B cell (primary cell): ENCODE results near the gene TTC28. TPM values are rescaled to one million over a fixed set of nuclear protein-coding genes. Genes with fewer than 3 reads are reported as not detected.

Experiments
- ATAC-seq: fragments of 200-7000 bp; cut with Tn5 transposase; one replicate; pipeline ENCODE4 v1.10.0; 2021; ENCODE audit warnings: low read depth, mild to moderate bottlenecking, moderate number of reproducible peaks, moderate library complexity
- CTCF ChIA-PET: fragments of 350-600 bp; sonication (Branson Sonifier 250); formaldehyde crosslinking; loops from one replicate; lab custom pipeline; 2021; ENCODE audit warnings: antibody characterized with exemption, inconsistent platforms; lab: Charles Lee
- POLR2A ChIA-PET: fragments of 350-600 bp; sonication (Branson Sonifier 250); formaldehyde crosslinking; loops from one replicate; lab custom pipeline; 2021; ENCODE audit warnings: antibody characterized with exemption; lab: Charles Lee
- DNase-seq: peaks from one replicate; pipeline ENCODE4 v3.0.0; 2013
- H2AFZ ChIP-seq: 2 replicates; pipeline ENCODE4 v1.6.1; 2012; ENCODE audit warnings: mild to moderate bottlenecking, low read depth, low read length; ENCODE audit not compliant: insufficient read depth, poor library complexity, severe bottlenecking
- H3K27ac ChIP-seq, 2 donors: 1 replicate in 1 of 2; 2 replicates in 1 of 2; pipeline ENCODE4 v1.5.1; 2012 to 2013; ENCODE audit warnings: low read length in 2 of 2, mild to moderate bottlenecking in 2 of 2, moderate library complexity in 1 of 2
- H3K27me3 ChIP-seq, 4 experiments: fragments of 200-600 bp in 1 of 4; sonication (generic) in 1 of 4; replicated peaks in 1 of 4; 1 replicate in 2 of 4; 2 replicates in 2 of 4; pipeline versions ENCODE4 v1.6.1 to v1.7.0; 2013 to 2016; ENCODE audit warnings: low read length in 3 of 4, mild to moderate bottlenecking in 2 of 4, mixed read lengths in 1 of 4, moderate library complexity in 1 of 4; ENCODE audit not compliant: insufficient read depth in 4 of 4, control insufficient read depth in 3 of 4; ENCODE audit errors: control extremely low read depth in 1 of 4
- H3K36me3 ChIP-seq, 2 experiments: replicated peaks in 1 of 2; 1 replicate in 1 of 2; 2 replicates in 1 of 2; pipeline versions ENCODE4 v1.6.1 to v1.7.1; 2013; ENCODE audit warnings: low read length in 1 of 2; ENCODE audit not compliant: insufficient read depth in 2 of 2, control insufficient read depth in 1 of 2; ENCODE audit errors: control extremely low read depth in 1 of 2, extremely low read depth in 1 of 2
- H3K4me1 ChIP-seq, 2 donors: fragments of 200-600 bp in 1 of 2; sonication (generic) in 1 of 2; 1 replicate in 1 of 2; 2 replicates in 1 of 2; pipeline versions ENCODE4 v1.5.1 to v1.6.1; 2013 to 2017; ENCODE audit warnings: low read length in 2 of 2; ENCODE audit not compliant: control insufficient read depth in 2 of 2, insufficient read depth in 2 of 2
- H3K4me2 ChIP-seq: replicated peaks from 2 replicates; pipeline ENCODE3; 2012; ENCODE audit warnings: mild to moderate bottlenecking, low read depth, low read length; ENCODE audit not compliant: poor library complexity, severe bottlenecking
- H3K4me3 ChIP-seq, 5 experiments: fragments of 200-600 bp in 1 of 5; sonication (generic) in 1 of 5; 1 replicate in 3 of 5; 2 replicates in 2 of 5; pipeline versions ENCODE4 v1.5.1 to v1.7.0; 2011 to 2016; ENCODE audit warnings: low read length in 4 of 5, mild to moderate bottlenecking in 4 of 5, low read depth in 2 of 5, control low read depth in 1 of 5, moderate library complexity in 1 of 5; ENCODE audit not compliant: insufficient read depth in 1 of 5; ENCODE audit errors: control extremely low read depth in 1 of 5, extremely low read depth in 1 of 5
- H3K79me2 ChIP-seq: fragments of 200-600 bp; sonication (generic); one replicate; pipeline ENCODE4 v1.6.0; 2016; ENCODE audit warnings: low read length; ENCODE audit not compliant: control insufficient read depth, insufficient read depth
- H3K9ac ChIP-seq: fragments of 200-600 bp; sonication (generic); 2 replicates; pipeline ENCODE4 v1.6.1; 2017; ENCODE audit warnings: mild to moderate bottlenecking, low read length, moderate library complexity
- H3K9me3 ChIP-seq, 3 donors: one replicate each; pipeline versions ENCODE4 v1.6.1 to v1.7.1; 2013; ENCODE audit warnings: low read length in 2 of 3; ENCODE audit not compliant: control insufficient read depth in 2 of 3, insufficient read depth in 1 of 3; ENCODE audit errors: control extremely low read depth in 1 of 3
- H4K20me1 ChIP-seq: 2 replicates; pipeline ENCODE4 v1.6.0; 2012; ENCODE audit warnings: mild to moderate bottlenecking, low read length; ENCODE audit not compliant: insufficient read depth, control insufficient read depth, poor library complexity, severe bottlenecking
- H3K27ac Mint-ChIP-seq: one replicate; pipeline ENCODE4 v1.8.0; 2021; ENCODE audit warnings: mixed read lengths
- H3K27me3 Mint-ChIP-seq: one replicate; pipeline ENCODE4 v1.8.0; 2021; ENCODE audit warnings: mixed read lengths
- H3K4me1 Mint-ChIP-seq: one replicate; pipeline ENCODE4 v1.8.0; 2021; ENCODE audit warnings: mixed read lengths
- H3K4me3 Mint-ChIP-seq: one replicate; pipeline ENCODE4 v1.8.0; 2021; ENCODE audit warnings: mixed read lengths
- H3K9me3 Mint-ChIP-seq: one replicate; pipeline ENCODE4 v1.8.0; 2022; ENCODE audit warnings: mixed read lengths; ENCODE audit not compliant: insufficient read depth
- EZH2 ChIP-seq: IDR thresholded peaks from 2 replicates; pipeline ENCODE4 v1.6.1; 2012; ENCODE audit warnings: borderline replicate concordance, low read depth, mild to moderate bottlenecking, moderate library complexity, low read length; ENCODE audit not compliant: insufficient read depth, poor library complexity, severe bottlenecking
- WGBS: methylation state at CpG from one replicate; pipeline ENCODE4 v1.1.5; 2013; ENCODE audit warnings: missing lambda C conversion rate; ENCODE audit not compliant: insufficient coverage; 5-methylcytosine and 5-hydroxymethylcytosine counted together
- intact Hi-C: fragments of 100-400 bp; cut with micrococcal nuclease; formaldehyde crosslinking; loops from one replicate; pipeline ENCODE4 v1.10.0; 2022
- polyA plus RNA-seq: library from polyadenylated mRNA; depleted of rRNA; stranded (reverse); fragments of >200 nt; gene quantifications from 2 replicates; pipeline ENCODE4 v1.2.3, GENCODE V29; 2012
- total RNA-seq, 2 donors: library from RNA; stranded (reverse); fragments of 120-200 nt in 1 of 2; gene quantifications; 1 replicate in 1 of 2; 2 replicates in 1 of 2; pipeline versions ENCODE4 v1.2.3 to v1.2.4, GENCODE V29; 2013 to 2022
- TF ChIP-seq, protein P1 (sequence below): fragments of 200-600 bp; IDR thresholded peaks from one replicate; pipeline ENCODE4 v1.8.0; 2022; ENCODE audit warnings: antibody characterized with exemption, mild to moderate bottlenecking

The TTC28 gene
- total and polyA plus RNA-seq, 2 donors (not counting 1 experiment from before 2014, with no cell fraction given), result 4.5 to 7.3 TPM

DNA sequence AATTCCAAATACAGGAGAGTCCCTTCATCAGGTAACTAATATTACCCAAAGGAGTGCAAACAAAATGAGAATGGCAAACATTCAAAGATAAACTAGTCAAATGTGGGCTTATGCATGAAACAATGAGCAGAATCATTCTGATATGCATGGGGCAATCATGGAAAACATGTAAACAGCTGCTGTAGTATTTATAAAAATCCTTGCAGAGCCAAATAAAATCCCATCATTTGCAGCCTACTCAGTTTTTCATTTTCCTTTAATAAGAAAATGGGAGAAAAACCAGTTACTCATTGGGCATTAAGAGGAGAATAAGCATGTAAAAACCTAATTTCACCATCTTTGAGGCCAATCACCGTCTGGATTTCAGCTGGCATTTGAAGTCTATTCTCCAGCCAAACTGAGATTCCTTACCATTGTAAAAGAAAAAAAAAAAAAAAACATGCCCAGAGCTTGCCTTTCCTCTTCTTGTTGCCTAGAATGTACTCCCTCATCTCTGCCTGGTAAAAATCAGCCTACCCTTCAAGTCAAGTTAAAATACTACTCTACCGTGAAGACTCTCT is 249.1 kb downstream of the TTC28 start:
- Histone ChIP-seq H3K9ac (no peak overlapping the region), H3K79me2 (no peaks in the 10 kb centered on the region), H3K4me2 (no peak overlapping the region), H3K36me3 (no peaks in the 10 kb centered on the region), H3K4me1 (no peaks in the 10 kb centered on the region), H3K4me3 (no peak overlapping the region), H3K27me3 (peaks cover 0 to under 1% (median 0%) of the 10 kb centered on the region in 4 experiments), H2AFZ (no peak overlapping the region), H3K9me3 (peaks cover 0 to 1% (median 0%) of the 10 kb centered on the region in 3 donors), H3K27ac (no peak overlapping the region), H4K20me1 (no peaks in the 10 kb centered on the region)
- WGBS, result 88% methylated on average over 1 of the region's 2 CpGs
- H3K27ac Mint-ChIP-seq, result no peak overlapping the region
- intact Hi-C loops, result no loop called here
- CTCF ChIA-PET, result no interaction called here
- DNase-seq (no peak), ATAC-seq (no peak)
- H3K4me3 Mint-ChIP-seq, result no peak overlapping the region
- no peaks in the 10 kb centered on the region for H3K9me3 Mint-ChIP-seq
- TF ChIP-seq, protein P1, sequence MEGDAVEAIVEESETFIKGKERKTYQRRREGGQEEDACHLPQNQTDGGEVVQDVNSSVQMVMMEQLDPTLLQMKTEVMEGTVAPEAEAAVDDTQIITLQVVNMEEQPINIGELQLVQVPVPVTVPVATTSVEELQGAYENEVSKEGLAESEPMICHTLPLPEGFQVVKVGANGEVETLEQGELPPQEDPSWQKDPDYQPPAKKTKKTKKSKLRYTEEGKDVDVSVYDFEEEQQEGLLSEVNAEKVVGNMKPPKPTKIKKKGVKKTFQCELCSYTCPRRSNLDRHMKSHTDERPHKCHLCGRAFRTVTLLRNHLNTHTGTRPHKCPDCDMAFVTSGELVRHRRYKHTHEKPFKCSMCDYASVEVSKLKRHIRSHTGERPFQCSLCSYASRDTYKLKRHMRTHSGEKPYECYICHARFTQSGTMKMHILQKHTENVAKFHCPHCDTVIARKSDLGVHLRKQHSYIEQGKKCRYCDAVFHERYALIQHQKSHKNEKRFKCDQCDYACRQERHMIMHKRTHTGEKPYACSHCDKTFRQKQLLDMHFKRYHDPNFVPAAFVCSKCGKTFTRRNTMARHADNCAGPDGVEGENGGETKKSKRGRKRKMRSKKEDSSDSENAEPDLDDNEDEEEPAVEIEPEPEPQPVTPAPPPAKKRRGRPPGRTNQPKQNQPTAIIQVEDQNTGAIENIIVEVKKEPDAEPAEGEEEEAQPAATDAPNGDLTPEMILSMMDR, result no peak
- no peaks in the 10 kb centered on the region for H3K4me1 Mint-ChIP-seq
- POLR2A ChIA-PET, result no interaction called here
- peaks cover 6% of the 10 kb centered on the region for H3K27me3 Mint-ChIP-seq

- POLR2A ChIA-PET, result no interaction called here
- Histone ChIP-seq H3K4me2 (no peak overlapping the region), H3K4me3 (no peak overlapping the region), H2AFZ (no peak overlapping the region), H3K36me3 (no peaks in the 10 kb centered on the region), H3K9me3 (peaks cover 0 to 1% (median 0%) of the 10 kb centered on the region in 3 donors), H3K9ac (no peak overlapping the region), H3K79me2 (no peaks in the 10 kb centered on the region), H3K27me3 (peaks cover 0 to 4% (median 0%) of the 10 kb centered on the region in 4 experiments), H3K4me1 (no peaks in the 10 kb centered on the region), H4K20me1 (no peaks in the 10 kb centered on the region), H3K27ac (no peak overlapping the region)
- DNase-seq (no peak), ATAC-seq (no peak)
- Mint-ChIP-seq H3K9me3 (no peaks in the 10 kb centered on the region), H3K4me3 (no peak overlapping the region), H3K4me1 (no peaks in the 10 kb centered on the region), H3K27ac (no peak overlapping the region), H3K27me3 (peaks cover 11% of the 10 kb centered on the region)
- TF ChIP-seq EZH2, result no peak
- TF ChIP-seq, protein P1, result no peak
- intact Hi-C loops, result no loop called here
- CTCF ChIA-PET, result no interaction called here
These were observed 249.9 kb downstream of the TTC28 start for GRCh38 chr22:28429711-28430110.
